Urinary bladder (tissue), 4 donors: ENCODE measurements around the gene MTUS2. TPM values are rescaled to one million over a fixed set of nuclear protein-coding genes. Genes with fewer than 3 reads are reported as not detected.

Source experiments
- DNase-seq: peaks from one replicate; pipeline ENCODE4 v3.0.0-alpha.2; 2015; ENCODE audit errors: extremely low spot score
- H3K27ac ChIP-seq: one replicate; pipeline ENCODE4 v1.5.1; 2013; ENCODE audit warnings: low read depth, mild to moderate bottlenecking, moderate library complexity
- H3K36me3 ChIP-seq: one replicate; pipeline ENCODE4 v1.6.1; 2013; ENCODE audit warnings: mild to moderate bottlenecking, moderate library complexity; ENCODE audit not compliant: insufficient read depth
- H3K4me1 ChIP-seq: one replicate; pipeline ENCODE4 v1.6.1; 2013; ENCODE audit warnings: mild to moderate bottlenecking, moderate library complexity; ENCODE audit not compliant: insufficient read depth
- H3K4me3 ChIP-seq: one replicate; pipeline ENCODE4 v1.5.1; 2013; ENCODE audit warnings: low read depth, low read length
- WGBS: extraction: QIAGEN DNeasy Blood & Tissue Kit; methylation state at CpG from one replicate; pipeline ENCODE4 v1.1.7; 2013; 5-methylcytosine and 5-hydroxymethylcytosine counted together
- polyA plus RNA-seq: library from polyadenylated mRNA; stranded (reverse); fragments of 200-250 nt; gene quantifications from one replicate; pipeline ENCODE4 v1.2.3, GENCODE V29; 2013
- total RNA-seq: library from RNA; depleted of rRNA; stranded (reverse); fragments of >200 nt; gene quantifications from one replicate; pipeline ENCODE4 v1.2.3, GENCODE V29; 2014
- donor health status: healthy with polysubstance abuse.
- donor health status: healthy.

The MTUS2 gene
- total and polyA plus RNA-seq, 2 donors: 0.25 to 1.4 TPM

DNA sequence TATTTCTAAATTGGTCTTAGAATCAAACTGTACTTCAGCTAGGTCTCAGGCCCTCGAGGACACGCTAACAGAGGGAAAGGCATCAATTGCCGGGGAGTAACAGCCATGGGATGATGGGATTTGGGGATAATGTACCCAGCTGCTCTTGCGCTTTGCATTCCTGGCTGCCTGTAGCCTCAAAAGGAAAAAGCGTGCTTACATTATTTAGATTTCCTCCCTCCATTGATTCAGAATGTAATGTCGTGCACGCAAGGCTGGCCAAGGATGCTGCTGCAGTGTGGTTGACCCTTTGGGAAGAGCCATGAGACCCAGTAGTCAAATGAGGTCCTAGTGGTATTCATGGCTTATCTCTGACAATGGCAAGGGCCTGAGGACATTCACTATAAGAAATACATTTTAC, 680.2 kb downstream of the MTUS2 start:
- Histone ChIP-seq H3K4me3 (no peak overlapping the region), H3K27ac (no peak overlapping the region), H3K36me3 (no peaks in the 10 kb centered on the region), H3K4me1 (no peaks in the 10 kb centered on the region)
- WGBS: 94% methylated on average over 7 of the region's 7 CpGs
- no peak for DNase-seq

DNA sequence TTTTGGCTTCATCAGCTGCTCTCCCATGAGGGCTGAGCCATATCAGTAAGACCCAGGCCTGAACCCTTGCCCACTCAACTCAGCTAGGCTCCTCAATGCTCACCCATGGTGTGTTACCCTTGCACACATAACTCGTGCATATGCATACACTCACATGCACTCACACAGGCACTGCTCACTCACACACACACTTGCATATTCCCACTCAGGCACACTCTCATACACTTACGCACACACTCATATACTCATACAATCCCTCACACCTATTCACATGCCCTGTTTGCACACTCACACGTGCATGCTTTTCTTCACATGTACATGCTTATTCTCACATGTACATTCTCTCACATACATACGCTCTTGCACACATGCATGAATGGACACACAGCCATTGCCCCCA, 681.5 kb downstream of the MTUS2 start:
- Histone ChIP-seq H3K4me3 (no peak overlapping the region), H3K27ac (no peak overlapping the region), H3K4me1 (no peaks in the 10 kb centered on the region), H3K36me3 (no peaks in the 10 kb centered on the region)
- 95% methylated on average over 4 of the region's 4 CpGs for WGBS
- DNase-seq: no peak

DNA sequence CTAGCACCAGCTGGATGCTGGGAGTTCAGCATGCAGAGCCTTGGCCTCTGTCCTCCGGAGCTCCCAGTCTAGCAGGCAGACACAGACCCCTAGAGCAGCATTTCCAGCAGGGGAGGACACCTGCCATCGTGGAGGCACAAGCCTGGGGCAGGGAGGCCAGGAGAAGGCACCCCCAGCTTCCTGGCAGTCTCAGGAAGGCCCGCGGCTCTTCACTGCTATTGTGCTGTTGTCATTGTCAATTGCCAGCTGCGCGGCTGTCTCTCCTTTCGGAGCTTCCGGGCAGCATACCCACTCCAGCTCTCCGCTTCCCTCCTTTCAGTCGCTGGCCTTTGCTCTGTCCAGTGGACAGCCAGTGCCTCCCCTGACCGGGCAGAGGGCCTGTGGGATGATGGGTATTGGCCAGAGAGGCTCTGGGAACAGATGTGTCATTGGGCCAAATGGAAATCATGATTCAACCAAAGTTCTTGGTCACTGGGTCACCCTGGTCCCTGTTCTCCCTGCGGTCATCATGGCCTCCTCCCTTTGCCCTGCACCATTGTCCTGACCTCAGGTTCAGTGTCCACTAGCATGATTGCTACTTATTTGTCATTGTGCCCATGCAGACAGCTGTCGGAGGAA, 682.4 kb downstream of the MTUS2 start:
- WGBS: 88% methylated on average over 13 of the region's 13 CpGs

DNA sequence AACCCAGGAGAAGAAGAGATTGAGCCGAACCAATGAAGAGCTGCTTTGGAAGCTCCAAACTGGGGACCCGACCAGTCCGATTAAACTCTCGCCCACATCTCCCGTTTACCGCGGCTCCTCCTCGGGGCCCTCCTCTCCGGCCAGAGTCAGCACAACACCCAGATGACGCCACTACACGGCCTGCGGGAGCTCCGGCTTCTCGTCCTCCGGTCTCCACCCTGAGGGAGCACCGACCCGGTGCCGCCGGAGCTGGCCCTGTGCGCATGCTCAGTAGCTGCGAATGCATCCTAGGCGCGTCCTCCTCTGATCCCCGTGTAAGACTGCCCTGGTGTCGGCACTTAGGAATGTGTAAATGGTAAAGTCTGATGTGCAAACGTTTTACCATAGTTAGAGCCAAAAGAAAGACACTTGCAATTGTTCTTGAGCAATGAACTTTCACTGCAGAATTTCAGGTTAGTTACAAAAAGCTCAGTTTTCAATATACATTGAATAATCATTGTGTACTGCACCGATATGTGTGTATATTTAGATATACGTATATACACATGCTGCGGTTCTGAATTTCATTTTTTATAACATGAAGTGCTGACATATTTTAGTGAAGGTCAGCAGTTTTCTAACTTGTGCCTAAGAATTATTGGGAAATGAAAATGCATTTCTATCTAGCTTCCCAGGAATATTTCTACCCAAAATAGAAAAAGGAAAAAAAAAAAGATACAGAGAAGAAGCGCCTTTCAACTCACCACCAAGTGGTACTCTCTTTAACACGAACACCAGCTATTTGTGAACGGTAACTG, 683.1 kb downstream of the MTUS2 start:
- DNase-seq: no peak
- Histone ChIP-seq H3K4me3 (no peak overlapping the region), H3K27ac (no peak overlapping the region), H3K4me1 (no peaks in the 10 kb centered on the region), H3K36me3 (no peaks in the 10 kb centered on the region)
- 56% methylated on average over 32 of the region's 32 CpGs for WGBS

More for the DNA sequence above, 682.4 kb downstream of the MTUS2 start:
- H3K4me3 ChIP-seq: no peak overlapping the region
- no peaks in the 10 kb centered on the region for H3K4me1 ChIP-seq
- no peaks in the 10 kb centered on the region for H3K36me3 ChIP-seq
- no peak overlapping the region for H3K27ac ChIP-seq
- DNase-seq: no peak

DNA sequence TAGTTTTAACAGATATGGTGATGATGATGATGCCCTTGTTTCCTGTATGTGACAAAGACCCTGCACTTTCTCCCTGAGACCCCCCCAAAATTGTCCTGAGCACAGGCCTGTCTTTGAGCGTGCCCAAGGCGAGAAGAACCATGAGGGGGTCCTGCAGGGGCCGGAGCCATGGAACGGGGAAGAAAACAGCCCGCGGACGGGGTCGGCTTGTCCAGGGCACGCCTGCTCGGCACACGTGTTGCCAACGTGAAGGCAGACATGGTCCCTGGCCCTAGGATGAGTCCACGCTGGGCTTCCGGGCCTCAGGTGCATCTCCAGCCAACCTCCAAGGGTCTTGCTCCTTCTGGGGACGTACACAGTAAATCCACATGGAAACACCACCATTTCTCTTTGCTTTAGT, 684.6 kb downstream of the MTUS2 start:
- H3K4me1 ChIP-seq: no peaks in the 10 kb centered on the region
- no peaks in the 10 kb centered on the region for H3K36me3 ChIP-seq
- no peak overlapping the region for H3K27ac ChIP-seq
- WGBS: 95% methylated on average over 15 of the region's 15 CpGs
- DNase-seq: no peak
- H3K4me3 ChIP-seq: no peak overlapping the region

DNA sequence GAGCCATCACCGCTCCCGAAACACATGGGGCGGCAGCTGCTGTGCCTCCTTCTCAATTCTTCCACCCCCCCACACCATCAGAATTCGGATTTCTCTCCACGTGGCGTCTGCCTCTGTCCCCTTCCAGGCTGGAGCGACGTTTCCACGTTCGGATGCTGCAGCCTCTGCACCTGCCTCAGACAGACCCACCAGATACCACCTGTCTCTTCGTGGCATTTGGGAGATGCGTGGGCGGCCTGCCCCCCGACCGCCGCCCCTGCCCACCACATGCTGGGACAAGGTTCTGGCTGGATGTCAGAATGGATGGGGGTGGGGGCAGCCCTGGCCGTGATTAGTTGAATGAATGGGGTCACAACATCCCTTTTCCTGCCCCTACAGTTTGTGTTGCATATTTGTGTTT, 685.4 kb downstream of the MTUS2 start:
- Histone ChIP-seq H3K27ac (no peak overlapping the region), H3K4me3 (no peak overlapping the region), H3K36me3 (no peaks in the 10 kb centered on the region), H3K4me1 (no peaks in the 10 kb centered on the region)
- 83% methylated on average over 17 of the region's 17 CpGs for WGBS
- DNase-seq: no peak

DNA sequence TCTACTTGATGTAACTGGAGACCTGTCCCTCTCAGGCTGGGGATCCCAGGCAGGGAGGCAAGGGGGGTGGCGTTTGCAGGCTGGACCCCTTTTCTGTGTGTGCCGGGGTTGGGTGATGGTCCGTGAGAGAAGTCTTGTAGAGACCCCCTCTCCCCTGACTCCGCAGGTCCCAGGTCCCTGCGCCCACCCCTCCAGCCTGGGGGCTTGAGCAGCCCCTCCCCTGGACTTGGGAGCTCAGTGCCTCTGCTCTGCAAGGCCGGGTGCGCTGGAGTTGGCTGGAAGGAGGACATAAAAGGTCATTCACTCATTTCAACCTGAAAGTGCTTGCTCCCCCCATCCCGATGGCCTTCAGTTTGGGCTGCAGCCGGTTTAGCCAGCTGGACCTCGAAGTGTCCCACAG, 685.8 kb downstream of the MTUS2 start:
- no peak for DNase-seq

DNA sequence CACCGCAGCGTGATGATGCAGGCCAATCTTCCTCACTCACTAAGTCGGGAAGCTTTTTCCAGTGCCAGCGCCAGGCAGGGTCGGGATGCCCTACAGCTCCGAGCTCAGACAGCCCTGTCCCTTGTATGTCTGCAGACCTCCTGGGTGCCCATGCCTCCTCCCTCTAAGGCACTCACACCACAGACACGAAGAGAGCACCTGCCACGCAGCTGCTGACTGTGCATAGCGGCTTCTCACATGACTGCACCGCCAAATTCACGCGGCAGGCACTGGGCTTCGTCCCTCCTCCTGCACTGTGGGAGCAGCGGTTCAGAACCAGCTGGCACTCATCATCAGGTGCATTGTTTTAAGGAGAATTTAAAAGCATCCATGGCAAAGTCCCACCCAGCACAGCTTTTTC, 687.2 kb downstream of the MTUS2 start:
- 42% methylated on average over 14 of the region's 14 CpGs for WGBS
- no peaks in the 10 kb centered on the region for H3K4me1 ChIP-seq
- no peak overlapping the region for H3K4me3 ChIP-seq
- no peak for DNase-seq
- H3K27ac ChIP-seq: no peak overlapping the region
- H3K36me3 ChIP-seq: no peaks in the 10 kb centered on the region

More for the DNA sequence above, 685.8 kb downstream of the MTUS2 start:
- no peak overlapping the region for H3K4me3 ChIP-seq
- H3K36me3 ChIP-seq: no peaks in the 10 kb centered on the region
- no peak overlapping the region for H3K27ac ChIP-seq
- no peaks in the 10 kb centered on the region for H3K4me1 ChIP-seq
- 87% methylated on average over 10 of the region's 10 CpGs for WGBS

DNA sequence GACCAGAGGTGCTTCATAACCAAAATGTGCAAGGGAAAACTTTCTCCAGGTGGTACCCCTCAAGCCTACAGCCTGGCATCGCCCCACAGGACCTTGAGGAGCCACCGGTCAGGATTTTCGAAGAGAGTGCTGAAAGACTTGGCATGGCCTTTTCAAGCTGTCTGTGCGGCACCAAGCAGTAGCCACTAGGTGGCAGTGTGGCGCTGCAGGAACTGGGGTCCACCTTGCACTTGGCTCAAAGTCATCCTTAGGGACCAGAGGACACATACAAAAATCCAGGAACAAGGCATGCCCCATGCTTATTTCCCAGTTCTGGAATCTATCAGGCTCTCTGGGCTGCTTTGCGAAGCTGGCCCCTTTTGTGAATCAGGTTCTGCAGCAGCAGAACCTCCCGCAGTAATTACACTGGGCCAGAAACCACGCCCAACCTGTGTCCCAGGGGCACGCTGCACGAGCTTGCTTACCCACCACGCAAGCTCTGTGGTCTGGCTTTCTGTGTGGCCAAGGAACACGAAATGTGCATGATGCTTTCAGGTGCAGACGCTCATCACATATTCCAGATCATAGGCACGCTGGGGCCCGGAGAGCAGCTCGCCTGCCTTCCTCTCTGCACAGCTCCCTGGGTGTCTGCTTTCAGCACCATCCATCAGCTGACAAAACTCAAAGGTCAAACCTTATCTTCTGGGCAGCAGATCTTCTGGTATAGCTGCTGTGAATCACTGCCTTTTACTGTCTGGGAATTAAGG, 688.2 kb downstream of the MTUS2 start:
- no peaks in the 10 kb centered on the region for H3K36me3 ChIP-seq
- 43% methylated on average over 16 of the region's 16 CpGs for WGBS
- DNase-seq: peak; percentile 59
- no peak overlapping the region for H3K4me3 ChIP-seq
- H3K27ac ChIP-seq: no peak overlapping the region
- no peaks in the 10 kb centered on the region for H3K4me1 ChIP-seq

DNA sequence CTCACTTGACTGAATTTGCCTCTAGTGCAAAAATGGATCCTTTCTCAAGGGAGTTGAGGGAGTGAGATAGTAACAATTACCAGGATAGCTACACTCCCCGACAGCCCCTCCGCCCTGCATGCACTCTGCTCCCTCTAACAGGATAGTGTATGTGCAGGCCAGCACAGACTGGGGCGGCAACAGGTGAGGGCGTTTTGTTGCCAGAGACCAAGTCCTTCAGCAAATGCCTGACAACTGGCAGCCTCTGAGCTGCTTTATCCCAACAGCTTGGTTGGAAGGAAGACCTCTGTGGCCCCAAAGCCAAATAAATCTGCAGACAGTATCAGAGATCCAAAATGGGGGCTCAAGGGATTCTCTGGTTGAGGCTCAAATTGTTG, 688.7 kb downstream of the MTUS2 start:
- no peak overlapping the region for H3K27ac ChIP-seq
- H3K36me3 ChIP-seq: no peaks in the 10 kb centered on the region
- no peaks in the 10 kb centered on the region for H3K4me1 ChIP-seq
- no peak for DNase-seq
- 84% methylated on average over 4 of the region's 4 CpGs for WGBS
- no peak overlapping the region for H3K4me3 ChIP-seq

DNA sequence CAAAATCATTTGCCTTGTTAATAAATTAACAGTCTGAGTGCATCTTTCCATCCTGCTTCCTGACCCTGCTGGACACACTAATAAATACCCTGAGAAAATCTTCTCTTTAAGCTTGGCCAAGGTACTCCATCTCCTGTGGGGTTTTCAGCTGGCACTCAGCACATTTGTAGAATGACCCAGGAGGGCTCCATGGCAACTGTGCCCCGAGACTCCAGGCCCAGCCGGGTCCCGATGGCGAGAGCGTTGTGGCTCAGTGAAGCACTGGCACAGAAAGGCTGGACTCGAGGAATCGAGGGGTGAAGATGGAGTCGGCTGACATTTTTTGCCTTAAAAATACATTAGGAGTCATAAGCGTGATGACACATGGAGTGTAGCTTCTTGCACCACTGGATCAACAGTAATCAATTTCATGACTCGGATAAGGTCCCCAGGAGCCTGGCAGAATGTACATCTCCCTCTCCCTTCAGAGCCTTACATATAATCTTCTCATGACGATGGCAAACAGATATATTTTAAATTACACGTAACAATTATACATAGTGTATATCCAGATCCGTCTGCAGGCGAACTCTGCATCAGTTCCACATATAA, 690.0 kb downstream of the MTUS2 start:
- DNase-seq: no peak
- 94% methylated on average over 14 of the region's 14 CpGs for WGBS
- H3K4me3 ChIP-seq: no peak overlapping the region

DNA sequence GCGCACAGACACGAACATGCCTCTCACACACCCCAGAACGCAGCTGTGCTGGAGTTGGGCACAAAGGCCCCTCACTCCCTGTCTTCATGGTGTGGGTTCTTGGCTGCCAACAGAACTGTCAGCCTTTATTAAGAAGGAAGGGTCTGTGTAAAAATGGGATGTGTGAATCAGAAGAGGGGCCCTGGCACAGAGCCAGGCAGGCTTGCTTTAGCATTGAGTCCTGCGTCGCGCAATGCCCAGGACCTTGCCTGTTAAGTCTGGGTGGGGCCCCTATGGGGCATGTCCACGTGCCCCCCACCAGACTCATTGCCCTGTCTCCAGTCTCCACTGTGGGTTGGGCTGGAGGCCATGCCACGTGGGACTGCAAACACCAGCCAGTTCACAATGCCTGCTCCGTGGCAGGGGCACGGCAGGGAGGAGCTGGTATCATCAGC, 690.5 kb downstream of the MTUS2 start:
- Histone ChIP-seq H3K27ac (no peak overlapping the region), H3K4me1 (no peaks in the 10 kb centered on the region), H3K36me3 (no peaks in the 10 kb centered on the region), H3K4me3 (no peak overlapping the region)
- DNase-seq: no peak
- 91% methylated on average over 10 of the region's 10 CpGs for WGBS

More for the DNA sequence above, 690.0 kb downstream of the MTUS2 start:
- Histone ChIP-seq H3K4me1 (no peaks in the 10 kb centered on the region), H3K27ac (no peak overlapping the region), H3K36me3 (no peaks in the 10 kb centered on the region)

DNA sequence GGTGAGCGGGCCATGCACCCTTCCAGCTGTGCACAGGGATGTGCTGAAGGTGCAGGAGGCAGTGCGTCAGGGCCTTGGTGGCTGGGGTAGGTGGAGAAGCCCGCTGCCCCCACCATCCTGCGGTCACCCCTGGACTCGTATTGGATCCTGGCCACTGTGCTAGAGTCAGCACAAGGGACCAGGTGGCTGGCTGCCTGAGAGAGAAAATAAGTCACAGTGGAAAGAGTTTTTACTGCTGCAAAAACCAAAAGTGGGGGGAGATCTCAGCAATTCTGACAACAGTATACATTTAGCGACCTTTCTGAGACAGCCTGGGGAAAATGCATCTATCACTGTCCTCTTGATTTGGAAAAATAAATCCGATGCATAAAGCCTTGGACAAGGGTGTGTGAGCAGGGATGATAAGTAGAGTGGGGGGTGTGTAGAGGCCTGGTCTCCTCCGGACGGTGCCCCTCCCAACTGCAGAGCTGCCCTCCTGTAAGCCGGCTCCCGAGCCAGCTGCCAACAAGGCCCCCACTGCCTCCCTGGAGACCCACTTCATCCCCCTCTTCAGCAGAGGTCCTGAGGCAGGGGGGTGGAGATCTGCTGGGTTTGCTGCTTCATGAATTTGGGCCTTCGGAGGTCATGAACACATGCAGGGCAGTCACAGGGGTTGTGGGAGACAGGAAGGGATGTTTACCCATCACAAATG, 691.1 kb downstream of the MTUS2 start:
- no peak overlapping the region for H3K4me3 ChIP-seq
- H3K4me1 ChIP-seq: no peaks in the 10 kb centered on the region
- 84% methylated on average over 12 of the region's 12 CpGs for WGBS
- H3K27ac ChIP-seq: no peak overlapping the region
- H3K36me3 ChIP-seq: no peaks in the 10 kb centered on the region
- DNase-seq: no peak
